PC-9 (cell line): ENCODE measurements around the gene PHAF1.

Source experiments
- EZH2 ChIP-seq: fragments of 200-600 bp; sonication (generic); IDR thresholded peaks from 2 replicates; pipeline ENCODE4 v1.8.0; 2017; ENCODE audit warnings: antibody characterized with exemption, low read depth
- TF ChIP-seq, protein P1 (sequence below): fragments of 200-600 bp; sonication (generic); conservative IDR thresholded peaks from 2 replicates; pipeline ENCODE4 v1.6.1; 2017; ENCODE audit warnings: mixed run types, antibody characterized with exemption, mild to moderate bottlenecking, moderate library complexity

DNA sequence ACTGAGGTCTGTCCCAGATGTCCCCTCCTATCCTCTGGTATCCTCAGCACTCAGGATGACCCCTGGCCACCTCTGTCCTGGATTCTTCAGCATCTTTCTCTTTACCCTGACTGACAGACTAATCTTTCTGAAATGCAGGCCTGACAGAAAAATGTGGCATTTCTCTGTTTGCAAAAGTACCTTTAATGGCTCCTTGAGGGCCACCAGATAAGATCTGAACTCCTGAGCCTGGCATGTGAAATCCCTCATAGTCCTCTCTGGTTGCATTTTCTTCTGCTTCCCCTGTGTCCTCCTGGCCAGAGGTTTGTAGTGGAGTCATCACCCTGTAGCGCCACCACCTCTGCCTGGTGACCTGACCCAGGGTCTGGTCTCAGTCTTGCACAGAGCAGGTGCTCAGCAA is 87.1 kb downstream of the PHAF1 start:
- TF ChIP-seq, protein P1, sequence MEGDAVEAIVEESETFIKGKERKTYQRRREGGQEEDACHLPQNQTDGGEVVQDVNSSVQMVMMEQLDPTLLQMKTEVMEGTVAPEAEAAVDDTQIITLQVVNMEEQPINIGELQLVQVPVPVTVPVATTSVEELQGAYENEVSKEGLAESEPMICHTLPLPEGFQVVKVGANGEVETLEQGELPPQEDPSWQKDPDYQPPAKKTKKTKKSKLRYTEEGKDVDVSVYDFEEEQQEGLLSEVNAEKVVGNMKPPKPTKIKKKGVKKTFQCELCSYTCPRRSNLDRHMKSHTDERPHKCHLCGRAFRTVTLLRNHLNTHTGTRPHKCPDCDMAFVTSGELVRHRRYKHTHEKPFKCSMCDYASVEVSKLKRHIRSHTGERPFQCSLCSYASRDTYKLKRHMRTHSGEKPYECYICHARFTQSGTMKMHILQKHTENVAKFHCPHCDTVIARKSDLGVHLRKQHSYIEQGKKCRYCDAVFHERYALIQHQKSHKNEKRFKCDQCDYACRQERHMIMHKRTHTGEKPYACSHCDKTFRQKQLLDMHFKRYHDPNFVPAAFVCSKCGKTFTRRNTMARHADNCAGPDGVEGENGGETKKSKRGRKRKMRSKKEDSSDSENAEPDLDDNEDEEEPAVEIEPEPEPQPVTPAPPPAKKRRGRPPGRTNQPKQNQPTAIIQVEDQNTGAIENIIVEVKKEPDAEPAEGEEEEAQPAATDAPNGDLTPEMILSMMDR, result no peak
- TF ChIP-seq EZH2, result no peak
